Activated CD4-positive, alpha-beta T cell treated with anti-CD3 and anti-CD28 coated beads for 36 hours (primary cell): ENCODE data around the gene POMC. TPM values are rescaled to one million over a fixed set of nuclear protein-coding genes. Genes with fewer than 3 reads are reported as not detected.

Experiments
- ATAC-seq: fragments of 200-7000 bp; cut with Tn5 transposase; one replicate; pipeline ENCODE4 v1.10.0; 2021; ENCODE audit warnings: mild to moderate bottlenecking, moderate library complexity
- CTCF ChIA-PET: fragments of 350-600 bp; sonication (Branson Sonifier 250); formaldehyde crosslinking; loops from one replicate; lab custom pipeline; 2021; ENCODE audit warnings: antibody characterized with exemption; lab: Charles Lee
- POLR2A ChIA-PET: fragments of 350-600 bp; sonication (Branson Sonifier 250); formaldehyde crosslinking; loops from one replicate; lab custom pipeline; 2021; ENCODE audit warnings: antibody characterized with exemption, inconsistent platforms; lab: Charles Lee
- DNase-seq: peaks from one replicate; pipeline ENCODE4 v3.0.0-alpha.2; 2020
- H3K27ac Mint-ChIP-seq: one replicate; pipeline ENCODE4 v1.8.0; 2021; ENCODE audit warnings: mixed read lengths
- H3K27me3 Mint-ChIP-seq: one replicate; pipeline ENCODE4 v1.8.0; 2021; ENCODE audit warnings: mixed read lengths
- H3K36me3 Mint-ChIP-seq: one replicate; pipeline ENCODE4 v1.8.0; 2021; ENCODE audit warnings: low read depth, mixed read lengths
- H3K4me1 Mint-ChIP-seq: one replicate; pipeline ENCODE4 v1.8.0; 2021; ENCODE audit warnings: mixed read lengths
- H3K4me3 Mint-ChIP-seq: one replicate; pipeline ENCODE4 v1.8.0; 2021; ENCODE audit warnings: mild to moderate bottlenecking, moderate library complexity, mixed read lengths
- H3K9me3 Mint-ChIP-seq: one replicate; pipeline ENCODE4 v1.8.0; 2021; ENCODE audit warnings: low read depth, mixed read lengths
- intact Hi-C, 2 experiments: fragments of 100-400 bp; cut with DNase I in 1 of 2; cut with micrococcal nuclease in 1 of 2; formaldehyde crosslinking; loops; one replicate each; pipeline versions ENCODE4 v1.14.2 to v1.15.1; 2022 to 2024; cut with DNase I, micrococcal nuclease
- total RNA-seq, 2 experiments: library from RNA; stranded (reverse); gene quantifications; one replicate each; pipeline ENCODE4 v1.2.3, GENCODE V29; 2021

POMC gene
- total RNA-seq, 2 experiments from 2014 or later = 5.7 to 8.3 TPM

GRCh38 chr2:25201265-25201664 is 32.9 kb upstream of the POMC start:
- ATAC-seq (no peak), DNase-seq (no peak)
- Mint-ChIP-seq H3K36me3 (no peaks in the 10 kb centered on the region), H3K27ac (no peak overlapping the region), H3K9me3 (no peaks in the 10 kb centered on the region), H3K27me3 (no peaks in the 10 kb centered on the region), H3K4me3 (no peak overlapping the region), H3K4me1 (peaks cover 9% of the 10 kb centered on the region)
- intact Hi-C loops = no loop called here
- POLR2A ChIA-PET = no interaction called here
- CTCF ChIA-PET = no interaction called here

GRCh38 chr2:25198576-25198975 is 30.2 kb upstream of the POMC start:
- Mint-ChIP-seq H3K36me3 (no peaks in the 10 kb centered on the region), H3K9me3 (no peaks in the 10 kb centered on the region), H3K4me1 (peaks cover 9% of the 10 kb centered on the region), H3K4me3 (no peak overlapping the region), H3K27ac (no peak overlapping the region), H3K27me3 (no peaks in the 10 kb centered on the region)
- intact Hi-C loops = no loop called here
- no peak for ATAC-seq
- ChIA-PET CTCF (no interaction called here), POLR2A (no interaction called here)
- no peak for DNase-seq

- POLR2A ChIA-PET = no interaction called here
- no peak for DNase-seq
- Mint-ChIP-seq H3K4me3 (no peak overlapping the region), H3K4me1 (peaks cover 9% of the 10 kb centered on the region), H3K27me3 (no peaks in the 10 kb centered on the region), H3K27ac (no peak overlapping the region), H3K9me3 (no peaks in the 10 kb centered on the region), H3K36me3 (no peaks in the 10 kb centered on the region)
- no peak for ATAC-seq
- CTCF ChIA-PET = interaction anchor here (0.6 to 2.8 kb wide), 3 partner anchors 9 to 152 kb away, joined by 4 to 9 read pairs (median 5); no protein-coding TSS in a partner anchor
- intact Hi-C loops = no loop called here
Observed at GRCh38 chr2:25198209-25198525, 29.8 kb upstream of the POMC start.

GRCh38 chr2:25197336-25198208 is 29.2 kb upstream of the POMC start:
- H3K4me3 Mint-ChIP-seq = no peak overlapping the region
- ATAC-seq = no peak
- peaks cover 9% of the 10 kb centered on the region for H3K4me1 Mint-ChIP-seq
- no peaks in the 10 kb centered on the region for H3K9me3 Mint-ChIP-seq
- H3K36me3 Mint-ChIP-seq = no peaks in the 10 kb centered on the region
- ChIA-PET CTCF (interaction anchor here (0.6 to 3.7 kb wide), 16 partner anchors 9 to 397 kb away, joined by 3 to 34 read pairs (median 4); no protein-coding TSS in a partner anchor), POLR2A (no interaction called here)
- DNase-seq = no peak
- no peak overlapping the region for H3K27ac Mint-ChIP-seq
- no peaks in the 10 kb centered on the region for H3K27me3 Mint-ChIP-seq
- intact Hi-C loops = loop anchor here (2.0 kb wide), 2 partner anchors 31 to 69 kb away; no protein-coding TSS in a partner anchor

- ATAC-seq (no peak), DNase-seq (no peak)
- ChIA-PET CTCF (interaction anchor here (0.7 to 3.7 kb wide), 4 partner anchors 25 to 219 kb away, joined by 3 to 34 read pairs (median 6); no protein-coding TSS in a partner anchor), POLR2A (no interaction called here)
- no peaks in the 10 kb centered on the region for H3K36me3 Mint-ChIP-seq
- H3K9me3 Mint-ChIP-seq = no peaks in the 10 kb centered on the region
- no peak overlapping the region for H3K4me3 Mint-ChIP-seq
- no peak overlapping the region for H3K27ac Mint-ChIP-seq
- intact Hi-C loops = no loop called here
- H3K4me1 Mint-ChIP-seq = no peaks in the 10 kb centered on the region
- H3K27me3 Mint-ChIP-seq = no peaks in the 10 kb centered on the region
Observed at GRCh38 chr2:25194576-25195122, 26.3 kb upstream of the POMC start.

- Mint-ChIP-seq H3K36me3 (no peaks in the 10 kb centered on the region), H3K27me3 (no peaks in the 10 kb centered on the region), H3K9me3 (no peaks in the 10 kb centered on the region), H3K4me1 (no peaks in the 10 kb centered on the region), H3K4me3 (no peak overlapping the region), H3K27ac (no peak overlapping the region)
- ChIA-PET POLR2A (no interaction called here), CTCF (interaction anchor here (1.1 kb wide), 1 partner anchor 211 kb away, joined by 4 read pairs; no protein-coding TSS in a partner anchor)
- ATAC-seq (no peak), DNase-seq (no peak)
- intact Hi-C loops = no loop called here
Observed at GRCh38 chr2:25190536-25190935, 22.2 kb upstream of the POMC start.

- POLR2A ChIA-PET = no interaction called here
- no peak for ATAC-seq
- Mint-ChIP-seq H3K27me3 (peaks cover 4% of the 10 kb centered on the region), H3K4me1 (no peaks in the 10 kb centered on the region), H3K36me3 (no peaks in the 10 kb centered on the region), H3K27ac (no peak overlapping the region), H3K9me3 (no peaks in the 10 kb centered on the region), H3K4me3 (no peak overlapping the region)
- CTCF ChIA-PET = no interaction called here
- DNase-seq = no peak
- intact Hi-C loops = no loop called here
Observed at GRCh38 chr2:25188405-25188804, 20.0 kb upstream of the POMC start.

- no peak overlapping the region for H3K27ac Mint-ChIP-seq
- DNase-seq (no peak), ATAC-seq (no peak)
- ChIA-PET CTCF (interaction anchor here (0.6 to 2.0 kb wide), 2 partner anchors 9 to 217 kb away, joined by 3 to 9 read pairs; no protein-coding TSS in a partner anchor), POLR2A (no interaction called here)
- H3K9me3 Mint-ChIP-seq = no peaks in the 10 kb centered on the region
- H3K36me3 Mint-ChIP-seq = no peaks in the 10 kb centered on the region
- peaks cover 4% of the 10 kb centered on the region for H3K27me3 Mint-ChIP-seq
- H3K4me1 Mint-ChIP-seq = no peaks in the 10 kb centered on the region
- intact Hi-C loops = no loop called here
- no peak overlapping the region for H3K4me3 Mint-ChIP-seq
Observed at GRCh38 chr2:25187729-25188350, 19.5 kb upstream of the POMC start.

- Mint-ChIP-seq H3K36me3 (no peaks in the 10 kb centered on the region), H3K9me3 (no peaks in the 10 kb centered on the region), H3K4me3 (no peak overlapping the region), H3K4me1 (no peaks in the 10 kb centered on the region), H3K27me3 (peaks cover 4% of the 10 kb centered on the region), H3K27ac (no peak overlapping the region)
- POLR2A ChIA-PET = no interaction called here
- DNase-seq (no peak), ATAC-seq (no peak)
- CTCF ChIA-PET = interaction anchor here (0.7 to 0.9 kb wide), 3 partner anchors 11 to 209 kb away, joined by 3 read pairs; no protein-coding TSS in a partner anchor
- intact Hi-C loops = no loop called here
Observed at GRCh38 chr2:25184254-25184653, 15.9 kb upstream of the POMC start.

- CTCF ChIA-PET = interaction anchor here (0.5 kb wide), 1 partner anchor 34 kb away, joined by 3 read pairs; no protein-coding TSS in a partner anchor
- POLR2A ChIA-PET = no interaction called here
- Mint-ChIP-seq H3K4me3 (no peak overlapping the region), H3K27me3 (peaks cover 5% of the 10 kb centered on the region), H3K9me3 (no peaks in the 10 kb centered on the region), H3K27ac (no peak overlapping the region), H3K4me1 (no peaks in the 10 kb centered on the region), H3K36me3 (no peaks in the 10 kb centered on the region)
- DNase-seq = no peak
- no peak for ATAC-seq
- intact Hi-C loops = no loop called here
Observed at GRCh38 chr2:25178976-25179375, 10.6 kb upstream of the POMC start.

- CTCF ChIA-PET = no interaction called here
- H3K4me3 Mint-ChIP-seq = no peak overlapping the region
- no peak overlapping the region for H3K27ac Mint-ChIP-seq
- no peaks in the 10 kb centered on the region for H3K4me1 Mint-ChIP-seq
- no peaks in the 10 kb centered on the region for H3K9me3 Mint-ChIP-seq
- POLR2A ChIA-PET = no interaction called here
- H3K27me3 Mint-ChIP-seq = peaks cover 12% of the 10 kb centered on the region
- intact Hi-C loops = no loop called here
- DNase-seq (no peak), ATAC-seq (no peak)
- H3K36me3 Mint-ChIP-seq = no peaks in the 10 kb centered on the region
Observed at GRCh38 chr2:25177211-25177611, 8.8 kb upstream of the POMC start.
